Mucosa of descending colon (tissue), 3 donors: ENCODE measurements around the gene PLEKHA6. TPM values are rescaled to one million over a fixed set of nuclear protein-coding genes. Genes with fewer than 3 reads are reported as not detected.

ENCODE experiments used
- ATAC-seq: fragments of 200-7000 bp; cut with Tn5 transposase; one replicate; pipeline ENCODE4 v1.9.1; 2020; ENCODE audit warnings: mild to moderate bottlenecking, moderate library complexity
- DNase-seq, 3 donors: peaks; one replicate each; pipeline ENCODE4 v3.0.0-alpha.2; 2020
- H3K36me3 ChIP-seq: fragments of 200-600 bp; one replicate; pipeline ENCODE4 v1.8.0; 2021; ENCODE audit warnings: low read depth, mild to moderate bottlenecking
- H3K4me1 ChIP-seq: fragments of 200-600 bp; one replicate; pipeline ENCODE4 v1.8.0; 2021; ENCODE audit warnings: low read depth, mild to moderate bottlenecking
- H3K4me3 ChIP-seq: fragments of 200-600 bp; one replicate; pipeline ENCODE4 v1.8.0; 2021; ENCODE audit warnings: mild to moderate bottlenecking
- H3K9me3 ChIP-seq: fragments of 200-600 bp; one replicate; pipeline ENCODE4 v1.8.0; 2021; ENCODE audit warnings: mild to moderate bottlenecking
- intact Hi-C, 2 donors: fragments of 100-400 bp; cut with DNase I in 1 of 2; cut with micrococcal nuclease in 1 of 2; formaldehyde crosslinking; loops; one replicate each; pipeline versions ENCODE4 v1.11.0 to v1.11.1; 2022; cut with DNase I, micrococcal nuclease
- total RNA-seq, 3 donors: library from RNA; stranded (reverse); fragmentation: NEBNext Ultra II Directional in 2 of 3; extraction: Animal tissue kit (Norgen Biotek cat#: 25700) in 2 of 3; gene quantifications; one replicate each; pipeline versions ENCODE4 v1.2.1 to v1.2.4, GENCODE V29; 2021 to 2023
- TF ChIP-seq, protein P1 (sequence below): fragments of 200-600 bp; IDR thresholded peaks from one replicate; pipeline ENCODE4 v1.8.0; 2022; ENCODE audit warnings: antibody characterized with exemption, mild to moderate bottlenecking
- donor health status: DM: no; HTN: no; CAD: no; lungs with moderate emphysema.
- donor health status: DM: no; HTN: no; CAD: no.
- donor health status: DM: no; HTN: yes; CAD: no.

The PLEKHA6 gene
- total RNA-seq, 3 donors from 2014 or later: 82.4 to 154 (median 115) TPM

DNA sequence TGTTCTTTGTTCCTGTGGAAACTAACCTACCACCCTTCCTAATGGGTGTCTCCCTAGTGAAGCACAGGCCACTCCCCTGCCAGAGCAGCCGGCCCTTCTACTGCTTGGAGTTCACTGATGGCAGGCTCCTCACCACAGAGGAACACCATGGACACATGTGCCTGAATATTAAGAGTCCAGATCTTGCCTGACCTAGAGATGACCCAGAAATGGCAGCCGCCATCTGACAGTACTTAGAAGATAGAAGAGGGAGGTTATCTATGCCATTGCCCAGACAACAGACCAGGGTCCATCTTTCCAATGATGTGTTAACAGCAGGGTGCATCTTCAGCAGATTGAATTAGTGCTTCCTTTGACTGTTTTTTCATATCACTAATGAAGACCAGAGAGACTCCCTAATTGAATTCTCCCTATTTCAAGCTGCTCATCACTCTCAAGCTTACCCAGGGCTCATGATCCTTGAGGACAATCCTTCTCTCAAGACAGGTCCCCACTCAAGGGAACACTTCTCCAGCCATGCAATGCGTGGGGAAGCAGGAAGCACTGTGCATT lies 59.8 kb downstream of the PLEKHA6 start:
- DNase-seq: no peak
- intact Hi-C loops: no loop called here
- Histone ChIP-seq H3K4me1 (peaks cover 41% of the 10 kb centered on the region), H3K9me3 (no peaks in the 10 kb centered on the region), H3K4me3 (no peak overlapping the region), H3K36me3 (no peaks in the 10 kb centered on the region)
- TF ChIP-seq, protein P1, sequence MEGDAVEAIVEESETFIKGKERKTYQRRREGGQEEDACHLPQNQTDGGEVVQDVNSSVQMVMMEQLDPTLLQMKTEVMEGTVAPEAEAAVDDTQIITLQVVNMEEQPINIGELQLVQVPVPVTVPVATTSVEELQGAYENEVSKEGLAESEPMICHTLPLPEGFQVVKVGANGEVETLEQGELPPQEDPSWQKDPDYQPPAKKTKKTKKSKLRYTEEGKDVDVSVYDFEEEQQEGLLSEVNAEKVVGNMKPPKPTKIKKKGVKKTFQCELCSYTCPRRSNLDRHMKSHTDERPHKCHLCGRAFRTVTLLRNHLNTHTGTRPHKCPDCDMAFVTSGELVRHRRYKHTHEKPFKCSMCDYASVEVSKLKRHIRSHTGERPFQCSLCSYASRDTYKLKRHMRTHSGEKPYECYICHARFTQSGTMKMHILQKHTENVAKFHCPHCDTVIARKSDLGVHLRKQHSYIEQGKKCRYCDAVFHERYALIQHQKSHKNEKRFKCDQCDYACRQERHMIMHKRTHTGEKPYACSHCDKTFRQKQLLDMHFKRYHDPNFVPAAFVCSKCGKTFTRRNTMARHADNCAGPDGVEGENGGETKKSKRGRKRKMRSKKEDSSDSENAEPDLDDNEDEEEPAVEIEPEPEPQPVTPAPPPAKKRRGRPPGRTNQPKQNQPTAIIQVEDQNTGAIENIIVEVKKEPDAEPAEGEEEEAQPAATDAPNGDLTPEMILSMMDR: no peak
- ATAC-seq: no peak

DNA sequence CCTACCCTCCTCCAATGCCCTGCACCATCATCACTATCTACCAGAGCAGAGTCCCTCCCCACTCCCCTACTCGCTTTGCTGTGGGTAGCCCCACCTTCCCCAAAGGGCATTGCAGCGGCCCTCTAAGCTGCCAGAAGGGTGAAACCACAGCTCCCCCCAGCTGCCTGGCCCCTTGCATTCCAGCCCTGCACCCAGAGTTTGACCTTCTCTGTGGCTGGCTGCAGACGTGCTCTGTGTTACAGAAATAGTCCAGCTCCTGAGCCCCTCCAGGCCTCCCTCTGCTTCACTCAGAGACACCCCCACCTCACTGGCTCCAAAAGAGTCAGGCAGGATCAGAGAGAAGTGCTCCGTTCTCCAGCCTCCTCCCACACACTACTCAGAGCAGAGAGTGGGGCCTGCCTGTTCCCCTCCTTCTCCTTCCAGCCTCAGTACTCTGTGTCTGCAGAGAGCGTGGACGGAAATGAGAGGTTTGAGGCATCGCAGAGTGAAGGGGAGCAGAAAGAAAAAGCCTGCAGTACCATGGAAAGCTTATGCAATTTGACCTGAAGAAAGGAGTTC lies 63.2 kb downstream of the PLEKHA6 start:
- ATAC-seq: peak; percentile 19
- intact Hi-C loops: no loop called here
- Histone ChIP-seq H3K4me3 (no peak overlapping the region), H3K4me1 (peaks cover 46% of the 10 kb centered on the region), H3K9me3 (no peaks in the 10 kb centered on the region), H3K36me3 (no peaks in the 10 kb centered on the region)
- DNase-seq: no peak
- TF ChIP-seq, protein P1: no peak

DNA sequence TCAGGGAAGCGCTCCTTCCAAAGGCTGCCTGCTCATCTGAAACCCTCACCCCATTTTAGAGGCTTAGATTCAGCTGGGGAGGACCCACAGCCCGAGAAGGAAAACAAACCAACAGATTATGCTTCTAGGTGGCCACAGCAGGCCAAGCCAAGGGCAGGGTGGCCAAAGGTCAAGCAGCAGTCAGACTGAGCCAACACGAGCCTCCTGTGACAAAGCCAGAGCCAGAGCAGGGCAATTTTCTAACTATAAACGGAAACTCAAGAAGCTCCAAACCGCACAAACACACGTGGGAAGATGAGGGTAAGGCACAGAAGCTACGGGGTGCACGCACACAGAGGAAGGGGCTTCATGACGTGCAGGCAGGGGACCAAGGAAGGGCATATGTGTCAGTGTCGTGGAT lies 64.1 kb downstream of the PLEKHA6 start:
- H3K4me3 ChIP-seq: no peak overlapping the region
- peaks cover 46% of the 10 kb centered on the region for H3K4me1 ChIP-seq
- TF ChIP-seq, protein P1: no peak
- ATAC-seq (peak; percentile 69), DNase-seq (peak in 2 of 3 donors; percentile 43 to 51)
- H3K36me3 ChIP-seq: no peaks in the 10 kb centered on the region
- intact Hi-C loops: no loop called here
- no peaks in the 10 kb centered on the region for H3K9me3 ChIP-seq

DNA sequence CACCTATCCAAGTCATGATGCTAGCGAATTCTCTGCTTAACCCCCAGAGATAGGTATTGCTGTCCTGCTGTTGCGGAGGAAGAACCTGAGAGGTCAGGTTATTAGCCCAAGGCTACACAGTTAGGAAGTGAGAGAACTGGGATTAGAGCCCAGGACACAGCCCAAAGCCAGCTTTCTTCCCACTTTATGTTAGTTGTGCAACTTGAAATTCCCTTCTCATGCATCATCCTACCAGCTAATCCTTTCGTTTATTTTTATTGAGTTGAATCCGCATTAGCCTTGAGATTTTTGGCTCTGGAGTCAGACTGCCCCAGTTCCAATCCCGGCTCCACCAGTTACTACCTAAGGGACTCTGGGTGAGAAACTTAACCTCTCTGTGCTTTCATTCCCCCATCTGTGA lies 65.4 kb downstream of the PLEKHA6 start:
- DNase-seq (peak in 1 of 3 donors; percentile 33), ATAC-seq (peak; percentile 48)
- intact Hi-C loops: no loop called here
- no peak overlapping the region for H3K4me3 ChIP-seq
- TF ChIP-seq, protein P1: no peak
- H3K4me1 ChIP-seq: peaks cover 44% of the 10 kb centered on the region
- no peaks in the 10 kb centered on the region for H3K9me3 ChIP-seq
- no peaks in the 10 kb centered on the region for H3K36me3 ChIP-seq

DNA sequence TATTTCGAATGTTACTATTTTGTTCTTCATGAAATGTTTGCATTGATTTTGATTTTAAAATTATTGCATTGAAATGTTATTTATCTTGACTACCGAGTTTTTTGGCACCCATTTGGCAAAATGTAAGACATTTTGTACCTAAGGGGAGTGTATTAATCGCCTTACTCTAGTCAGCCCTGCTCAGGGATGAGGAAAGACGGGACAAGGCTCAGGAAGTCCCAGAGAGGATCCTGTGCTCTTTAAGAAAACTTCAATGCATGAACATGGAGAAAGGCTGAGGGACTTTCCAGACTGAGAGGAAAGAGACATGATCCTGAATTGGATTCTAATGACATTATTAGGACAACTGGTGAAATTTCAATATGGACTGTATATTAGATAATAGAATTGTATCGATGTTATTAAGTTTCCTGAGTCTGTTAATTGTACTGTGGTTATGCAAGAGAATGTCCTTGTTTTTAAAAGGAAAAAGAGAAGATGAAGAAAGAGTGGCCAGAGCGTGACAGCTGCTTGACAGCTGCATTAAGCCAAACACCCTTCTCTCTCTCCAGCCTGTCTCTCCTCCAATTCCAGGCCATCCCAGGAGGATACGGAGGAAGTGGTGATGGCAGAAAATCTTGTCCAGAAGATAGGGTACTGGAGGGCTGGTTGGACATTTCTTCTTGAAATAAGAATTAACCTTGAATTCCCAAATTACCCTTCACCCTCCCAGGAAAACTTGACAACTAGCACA lies 66.0 kb downstream of the PLEKHA6 start:
- ATAC-seq (peak; percentile 22), DNase-seq (no peak)
- Histone ChIP-seq H3K9me3 (no peaks in the 10 kb centered on the region), H3K36me3 (no peaks in the 10 kb centered on the region), H3K4me3 (no peak overlapping the region), H3K4me1 (peaks cover 44% of the 10 kb centered on the region)
- TF ChIP-seq, protein P1: no peak
- intact Hi-C loops: no loop called here
